Hepatocyte (in vitro differentiated cells): ENCODE results near the gene TNPO3. TPM values are rescaled to one million over a fixed set of nuclear protein-coding genes. Genes with fewer than 3 reads are reported as not detected.
"Not testable (repeated sequence)": the region's sequence is repeated elsewhere in the genome, so short reads cannot be mapped to it uniquely, and the experiment has no call there.

Experiments used
- DNase-seq: peaks from one replicate; pipeline ENCODE4 v3.0.0-alpha.2; 2016; ENCODE audit warnings: low spot score
- H2AFZ ChIP-seq: fragments of 200-600 bp; sonication (generic); 2 replicates; pipeline ENCODE4 v1.6.0; 2016; ENCODE audit warnings: antibody characterized with exemption, mild to moderate bottlenecking
- H3K27ac ChIP-seq: fragments of 200-600 bp; sonication (generic); 2 replicates; pipeline ENCODE4 v1.5.1; 2016; ENCODE audit warnings: mild to moderate bottlenecking
- H3K27me3 ChIP-seq: fragments of 200-600 bp; sonication (generic); 2 replicates; pipeline ENCODE4 v1.6.1; 2016
- H3K36me3 ChIP-seq: fragments of 200-600 bp; sonication (generic); replicated peaks from 2 replicates; pipeline ENCODE4 v1.5.1; 2016; ENCODE audit warnings: low read depth; ENCODE audit not compliant: insufficient read depth
- H3K4me1 ChIP-seq: fragments of 200-600 bp; sonication (generic); 2 replicates; pipeline ENCODE4 v1.5.1; 2016; ENCODE audit warnings: mild to moderate bottlenecking, moderate library complexity; ENCODE audit not compliant: insufficient read depth
- H3K4me2 ChIP-seq: fragments of 200-600 bp; sonication (generic); 2 replicates; pipeline ENCODE4 v1.6.0; 2016
- H3K4me3 ChIP-seq: fragments of 200-600 bp; sonication (generic); 2 replicates; pipeline ENCODE4 v1.5.1; 2016; ENCODE audit warnings: mild to moderate bottlenecking
- H3K79me2 ChIP-seq: fragments of 200-600 bp; sonication (generic); 2 replicates; pipeline ENCODE4 v1.6.0; 2017; ENCODE audit warnings: mild to moderate bottlenecking
- H3K9me2 ChIP-seq: fragments of 200-600 bp; sonication (generic); replicated peaks from 2 replicates; pipeline ENCODE4 v1.6.0; 2017; ENCODE audit warnings: mild to moderate bottlenecking; ENCODE audit not compliant: insufficient read depth
- H3K9me3 ChIP-seq: fragments of 200-600 bp; sonication (generic); 2 replicates; pipeline ENCODE4 v1.5.1; 2016; ENCODE audit warnings: low read depth, mild to moderate bottlenecking
- H4K20me1 ChIP-seq: fragments of 200-600 bp; sonication (generic); 2 replicates; pipeline ENCODE4 v1.6.0; 2016; ENCODE audit warnings: mild to moderate bottlenecking; ENCODE audit not compliant: insufficient read depth, poor library complexity, severe bottlenecking
- EZH2 ChIP-seq: fragments of 200-600 bp; sonication (generic); IDR thresholded peaks from 2 replicates; pipeline ENCODE4 v1.6.1; 2016; ENCODE audit warnings: antibody characterized with exemption, mild to moderate bottlenecking, borderline replicate concordance
- EZH2phosphoT487 ChIP-seq: fragments of 200-600 bp; sonication (generic); IDR thresholded peaks from one replicate; pipeline ENCODE4 v1.6.1; 2018; ENCODE audit warnings: antibody characterized with exemption, mild to moderate bottlenecking, low read depth, moderate library complexity; ENCODE audit not compliant: unreplicated experiment, severe bottlenecking
- WGBS: methylation state at CpG from one replicate; pipeline ENCODE4 v1.1.6; 2016; ENCODE audit warnings: low lambda C conversion rate; ENCODE audit errors: missing lambda C conversion rate; 5-methylcytosine and 5-hydroxymethylcytosine counted together
- polyA plus RNA-seq: library from polyadenylated mRNA; unstranded; fragments of >200 nt; fragmentation: Nextera tagmentation; extraction: Ambion mirVana; gene quantifications from 2 replicates; pipeline ENCODE4 v1.2.1, GENCODE V29; 2016
- total RNA-seq: library from RNA; depleted of rRNA; stranded (reverse); fragments of >200 nt; gene quantifications from 2 replicates; pipeline ENCODE4 v1.2.3, GENCODE V29; 2014
- TF ChIP-seq, protein P1 (sequence below): fragments of 200-600 bp; sonication (generic); IDR thresholded peaks from 2 replicates; pipeline ENCODE4 v1.5.1; 2016; ENCODE audit warnings: antibody characterized with exemption, mild to moderate bottlenecking; ENCODE audit not compliant: poor library complexity

TNPO3 gene
- total and polyA plus RNA-seq, 2 experiments from 2014 or later = 19.9 to 35.4 TPM

GRCh38 chr7:128913870-128914565 lies 140.9 kb downstream of the TNPO3 start:
- H3K79me2 ChIP-seq = no peaks in the 10 kb centered on the region
- no peaks in the 10 kb centered on the region for H3K36me3 ChIP-seq
- peaks cover 59% of the 10 kb centered on the region for H3K27me3 ChIP-seq
- no peak overlapping the region for H3K4me3 ChIP-seq
- DNase-seq = no peak
- no peak overlapping the region for H3K27ac ChIP-seq
- H3K9me2 ChIP-seq = no peaks in the 10 kb centered on the region
- no peak overlapping the region for H3K4me2 ChIP-seq
- peaks cover 9% of the 10 kb centered on the region for H3K4me1 ChIP-seq
- no peaks in the 10 kb centered on the region for H4K20me1 ChIP-seq
- no peak overlapping the region for H2AFZ ChIP-seq
- no peaks in the 10 kb centered on the region for H3K9me3 ChIP-seq
- no peak for TF ChIP-seq EZH2phosphoT487
- TF ChIP-seq EZH2 = no peak
- TF ChIP-seq, protein P1, sequence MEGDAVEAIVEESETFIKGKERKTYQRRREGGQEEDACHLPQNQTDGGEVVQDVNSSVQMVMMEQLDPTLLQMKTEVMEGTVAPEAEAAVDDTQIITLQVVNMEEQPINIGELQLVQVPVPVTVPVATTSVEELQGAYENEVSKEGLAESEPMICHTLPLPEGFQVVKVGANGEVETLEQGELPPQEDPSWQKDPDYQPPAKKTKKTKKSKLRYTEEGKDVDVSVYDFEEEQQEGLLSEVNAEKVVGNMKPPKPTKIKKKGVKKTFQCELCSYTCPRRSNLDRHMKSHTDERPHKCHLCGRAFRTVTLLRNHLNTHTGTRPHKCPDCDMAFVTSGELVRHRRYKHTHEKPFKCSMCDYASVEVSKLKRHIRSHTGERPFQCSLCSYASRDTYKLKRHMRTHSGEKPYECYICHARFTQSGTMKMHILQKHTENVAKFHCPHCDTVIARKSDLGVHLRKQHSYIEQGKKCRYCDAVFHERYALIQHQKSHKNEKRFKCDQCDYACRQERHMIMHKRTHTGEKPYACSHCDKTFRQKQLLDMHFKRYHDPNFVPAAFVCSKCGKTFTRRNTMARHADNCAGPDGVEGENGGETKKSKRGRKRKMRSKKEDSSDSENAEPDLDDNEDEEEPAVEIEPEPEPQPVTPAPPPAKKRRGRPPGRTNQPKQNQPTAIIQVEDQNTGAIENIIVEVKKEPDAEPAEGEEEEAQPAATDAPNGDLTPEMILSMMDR = no peak
- 89% methylated on average over 10 of the region's 10 CpGs for WGBS

GRCh38 chr7:128912709-128913495 lies 142.0 kb downstream of the TNPO3 start:
- not testable (repeated sequence) for H4K20me1 ChIP-seq, H3K4me3 ChIP-seq, H3K9me2 ChIP-seq, H3K9me3 ChIP-seq, H2AFZ ChIP-seq, DNase-seq, H3K27ac ChIP-seq, H3K36me3 ChIP-seq, H3K79me2 ChIP-seq, H3K4me2 ChIP-seq, H3K4me1 ChIP-seq
- WGBS = 99% methylated on average over 8 of the region's 20 CpGs
- peaks cover 58% of the 10 kb centered on the region for H3K27me3 ChIP-seq

DNA sequence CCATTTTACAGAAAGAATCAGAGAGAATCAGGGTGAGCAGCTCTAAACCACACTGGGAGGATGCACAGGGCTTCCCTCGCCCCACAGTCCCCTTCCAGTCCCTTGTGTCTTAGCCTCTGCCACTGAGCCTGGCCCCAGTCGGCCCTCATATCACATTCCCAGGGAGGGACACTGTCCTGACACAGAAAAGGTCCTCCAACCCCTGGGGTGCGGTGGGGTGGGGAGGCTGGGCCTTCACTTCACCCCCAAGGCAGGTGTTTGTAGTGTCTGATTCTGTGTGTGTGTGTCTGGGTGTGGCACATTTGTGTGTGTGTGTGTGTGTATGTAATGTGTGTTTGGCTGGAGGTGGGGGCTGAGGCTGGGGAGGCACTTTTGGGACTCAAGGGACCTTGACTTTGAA lies 142.6 kb downstream of the TNPO3 start:
- H2AFZ ChIP-seq = no peak overlapping the region
- no peaks in the 10 kb centered on the region for H3K9me2 ChIP-seq
- 90% methylated on average over 3 of the region's 3 CpGs for WGBS
- TF ChIP-seq, protein P1 = no peak
- no peak for TF ChIP-seq EZH2phosphoT487
- TF ChIP-seq EZH2 = no peak
- H4K20me1 ChIP-seq = no peaks in the 10 kb centered on the region
- no peaks in the 10 kb centered on the region for H3K9me3 ChIP-seq
- peaks cover 57% of the 10 kb centered on the region for H3K27me3 ChIP-seq
- no peaks in the 10 kb centered on the region for H3K36me3 ChIP-seq
- DNase-seq = no peak
- no peak overlapping the region for H3K4me2 ChIP-seq
- no peak overlapping the region for H3K4me3 ChIP-seq
- H3K79me2 ChIP-seq = no peaks in the 10 kb centered on the region
- no peak overlapping the region for H3K27ac ChIP-seq
- H3K4me1 ChIP-seq = peaks cover 9% of the 10 kb centered on the region

DNA sequence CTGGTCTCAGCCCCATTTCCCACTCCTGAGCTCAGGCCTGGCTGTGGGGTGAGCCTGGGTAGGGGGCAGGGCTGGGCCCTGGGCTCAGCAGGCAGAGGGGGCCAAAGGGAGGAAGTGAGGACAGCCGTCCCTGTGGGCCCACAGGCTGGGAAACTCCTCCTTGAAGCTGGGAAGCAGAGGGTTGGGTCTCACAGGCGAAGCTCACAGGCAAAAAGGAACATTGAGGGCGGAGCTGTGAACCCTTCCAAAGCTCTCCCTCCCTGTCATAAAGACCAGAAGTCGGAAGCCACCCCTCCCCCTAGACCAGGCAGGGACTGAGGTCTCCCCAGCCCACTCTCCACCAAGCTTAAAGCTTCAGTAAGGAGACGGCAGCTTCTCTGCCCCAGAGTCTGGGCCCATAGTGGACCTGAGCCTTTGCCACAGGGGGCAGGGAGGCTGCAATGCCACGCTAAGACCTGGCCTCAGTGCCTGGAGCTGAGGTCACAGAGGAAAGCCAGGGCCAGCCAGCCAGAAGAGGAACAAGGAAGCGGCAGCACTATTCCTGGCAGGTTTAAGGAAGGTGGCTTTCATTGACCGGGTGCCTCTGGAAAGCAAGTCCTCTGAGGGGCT lies 143.4 kb downstream of the TNPO3 start:
- H3K27ac ChIP-seq = peak overlapping the region; percentile 27
- peaks cover 50% of the 10 kb centered on the region for H3K27me3 ChIP-seq
- no peak overlapping the region for H3K4me2 ChIP-seq
- peaks cover 9% of the 10 kb centered on the region for H3K4me1 ChIP-seq
- peak overlapping the region; percentile 35 for H2AFZ ChIP-seq
- no peaks in the 10 kb centered on the region for H3K9me2 ChIP-seq
- no peaks in the 10 kb centered on the region for H3K79me2 ChIP-seq
- H3K36me3 ChIP-seq = no peaks in the 10 kb centered on the region
- DNase-seq = peak; percentile 60
- no peaks in the 10 kb centered on the region for H3K9me3 ChIP-seq
- no peaks in the 10 kb centered on the region for H4K20me1 ChIP-seq
- WGBS = 61% methylated on average over 5 of the region's 8 CpGs
- TF ChIP-seq, protein P1 = no peak
- TF ChIP-seq EZH2phosphoT487 (no peak), EZH2 (no peak)
- H3K4me3 ChIP-seq = no peak overlapping the region
